Cardiac fibroblast (primary cell): ENCODE data around the gene FAM151B.

Source experiments
- DNase-seq, 2 donors: peaks; one replicate each; pipeline versions ENCODE4 v3.0.0 to v3.0.0-alpha.2; 2010; ENCODE audit warnings: low read depth in 2 of 2
- H3K4me3 ChIP-seq, 2 donors: replicated peaks in 1 of 2; 1 replicate in 1 of 2; 2 replicates in 1 of 2; pipeline ENCODE4 v1.5.1; 2011; ENCODE audit warnings: low read depth in 2 of 2, low read length in 2 of 2, mild to moderate bottlenecking in 2 of 2, moderate library complexity in 1 of 2
- TF ChIP-seq, protein P1 (sequence below): IDR thresholded peaks from one replicate; pipeline ENCODE4 v1.5.1; 2011; ENCODE audit warnings: low read depth, mild to moderate bottlenecking, low read length, inconsistent platforms

Gene FAM151B

DNA sequence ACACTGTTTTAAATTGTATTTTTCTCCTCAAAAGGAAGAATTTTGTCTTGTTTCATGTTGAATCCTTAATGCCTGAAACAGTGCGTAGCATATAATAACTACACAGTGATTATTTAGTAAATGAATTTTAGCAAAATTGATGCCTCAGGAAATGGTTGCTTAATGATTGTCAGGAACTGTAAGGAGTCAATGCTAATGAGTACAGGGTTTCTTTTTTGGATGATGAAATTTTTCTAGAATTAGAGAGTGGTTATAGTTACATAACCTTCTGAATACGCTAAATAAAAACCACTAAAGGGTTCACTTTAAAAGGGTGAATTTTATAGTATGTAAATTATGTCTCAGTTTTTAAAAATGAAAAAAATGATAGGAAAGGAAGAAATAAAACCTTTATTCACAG is 14.9 kb downstream of the FAM151B start:
- TF ChIP-seq, protein P1, sequence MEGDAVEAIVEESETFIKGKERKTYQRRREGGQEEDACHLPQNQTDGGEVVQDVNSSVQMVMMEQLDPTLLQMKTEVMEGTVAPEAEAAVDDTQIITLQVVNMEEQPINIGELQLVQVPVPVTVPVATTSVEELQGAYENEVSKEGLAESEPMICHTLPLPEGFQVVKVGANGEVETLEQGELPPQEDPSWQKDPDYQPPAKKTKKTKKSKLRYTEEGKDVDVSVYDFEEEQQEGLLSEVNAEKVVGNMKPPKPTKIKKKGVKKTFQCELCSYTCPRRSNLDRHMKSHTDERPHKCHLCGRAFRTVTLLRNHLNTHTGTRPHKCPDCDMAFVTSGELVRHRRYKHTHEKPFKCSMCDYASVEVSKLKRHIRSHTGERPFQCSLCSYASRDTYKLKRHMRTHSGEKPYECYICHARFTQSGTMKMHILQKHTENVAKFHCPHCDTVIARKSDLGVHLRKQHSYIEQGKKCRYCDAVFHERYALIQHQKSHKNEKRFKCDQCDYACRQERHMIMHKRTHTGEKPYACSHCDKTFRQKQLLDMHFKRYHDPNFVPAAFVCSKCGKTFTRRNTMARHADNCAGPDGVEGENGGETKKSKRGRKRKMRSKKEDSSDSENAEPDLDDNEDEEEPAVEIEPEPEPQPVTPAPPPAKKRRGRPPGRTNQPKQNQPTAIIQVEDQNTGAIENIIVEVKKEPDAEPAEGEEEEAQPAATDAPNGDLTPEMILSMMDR, result no peak
- no peak overlapping the region for H3K4me3 ChIP-seq
- no peak for DNase-seq

DNA sequence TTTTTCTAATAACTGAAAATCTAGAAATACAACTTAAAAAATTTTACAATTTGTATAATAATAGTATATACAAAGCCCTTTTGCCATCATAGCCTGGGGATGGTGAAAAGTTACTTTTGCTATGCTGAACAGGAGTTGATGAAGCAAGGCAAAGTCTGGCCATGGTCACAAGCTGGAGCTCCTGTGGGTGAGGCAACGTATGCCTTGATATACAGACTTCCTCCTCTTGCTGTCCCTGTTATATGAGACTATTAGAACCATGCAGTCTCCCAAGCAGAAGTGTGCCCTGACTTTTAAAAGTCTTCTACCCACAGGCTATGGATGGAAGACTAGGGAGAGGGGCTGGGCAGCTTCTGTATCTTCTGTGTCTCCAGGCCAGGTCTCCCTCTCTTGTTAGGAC is 15.7 kb downstream of the FAM151B start:
- no peak overlapping the region for H3K4me3 ChIP-seq
- DNase-seq, result no peak
- TF ChIP-seq, protein P1, result no peak

DNA sequence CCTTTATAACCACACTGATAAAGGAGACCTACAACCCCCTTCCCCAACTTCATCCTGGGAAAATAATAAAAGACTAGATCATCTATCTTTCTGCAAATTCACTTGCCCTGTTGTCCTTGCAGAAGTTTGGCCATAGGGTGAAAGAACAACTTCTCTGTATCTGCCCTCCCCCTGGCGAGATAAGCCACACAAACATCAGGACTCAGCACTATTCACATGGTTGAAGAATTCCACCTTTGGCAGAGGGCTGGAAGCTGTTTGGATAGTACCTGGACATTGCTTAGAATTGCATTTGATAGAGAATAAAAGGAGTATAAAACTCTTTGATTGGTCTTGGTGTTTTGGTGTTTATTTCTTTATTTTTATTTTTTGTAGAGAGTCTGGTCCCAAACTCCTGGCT is 16.9 kb downstream of the FAM151B start:
- DNase-seq, result no peak
- H3K4me3 ChIP-seq, result no peak overlapping the region
- TF ChIP-seq, protein P1, result no peak

DNA sequence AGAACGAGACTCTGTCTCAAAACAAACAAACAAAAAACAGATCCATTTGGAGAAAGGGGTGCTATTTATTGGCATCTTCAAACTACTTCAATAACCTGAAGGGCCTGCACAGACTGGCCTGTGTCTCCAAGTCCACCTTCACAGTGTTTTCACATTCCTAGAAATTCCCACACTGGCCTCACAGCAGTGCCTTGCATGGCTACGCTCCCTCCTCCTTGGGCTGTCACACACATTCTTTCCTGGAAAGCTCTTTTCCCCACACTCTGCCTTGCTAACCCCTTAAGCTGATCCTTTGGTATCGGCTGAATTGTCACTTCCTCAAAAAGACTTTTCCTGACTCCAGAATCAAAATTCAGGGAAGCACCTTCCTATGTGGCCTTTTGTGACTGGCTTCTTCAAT is 19.8 kb downstream of the FAM151B start:
- TF ChIP-seq, protein P1, result no peak
- no peak for DNase-seq
- H3K4me3 ChIP-seq, result no peak overlapping the region

DNA sequence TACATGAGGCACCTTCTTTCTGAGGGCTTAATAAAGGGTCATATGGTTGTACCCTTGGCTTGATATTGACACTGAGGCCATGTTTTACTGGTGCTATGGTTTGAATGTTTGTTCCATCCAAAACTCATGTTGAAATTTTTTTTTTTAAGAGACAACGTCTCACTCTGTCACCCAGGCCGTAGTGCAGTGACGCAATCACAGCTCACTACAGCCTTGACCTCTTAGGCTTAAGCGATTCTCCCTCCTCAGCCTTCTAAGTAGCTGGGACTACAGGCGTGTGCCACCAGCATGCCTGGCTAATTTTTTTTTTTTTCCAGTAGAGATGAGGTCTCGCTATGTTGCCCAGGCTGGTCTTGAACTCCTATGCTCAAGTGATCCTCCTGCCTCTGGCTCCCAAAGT is 20.9 kb downstream of the FAM151B start:
- DNase-seq, result no peak
- H3K4me3 ChIP-seq, result no peak overlapping the region
- TF ChIP-seq, protein P1, result no peak

DNA sequence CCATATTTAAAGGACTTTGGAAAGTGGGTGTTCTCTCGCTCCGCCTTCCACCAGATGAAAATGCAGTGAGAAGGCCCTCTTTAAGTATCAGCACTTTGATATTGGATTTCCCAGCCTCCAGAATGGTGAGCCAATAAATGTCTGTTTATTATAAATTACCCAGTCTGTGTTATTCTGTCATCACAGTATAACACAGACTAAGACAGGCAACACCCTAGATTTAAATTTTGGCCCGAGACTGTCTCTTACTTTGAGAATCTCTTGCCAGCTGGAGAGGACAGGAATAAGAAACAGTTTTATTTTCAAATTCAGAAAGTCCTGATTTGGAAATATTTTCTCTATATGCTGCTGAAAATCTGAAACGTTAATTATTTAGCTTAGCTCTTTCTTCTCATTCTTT is 21.5 kb downstream of the FAM151B start:
- H3K4me3 ChIP-seq, result no peak overlapping the region
- TF ChIP-seq, protein P1, result no peak
- DNase-seq, result no peak

DNA sequence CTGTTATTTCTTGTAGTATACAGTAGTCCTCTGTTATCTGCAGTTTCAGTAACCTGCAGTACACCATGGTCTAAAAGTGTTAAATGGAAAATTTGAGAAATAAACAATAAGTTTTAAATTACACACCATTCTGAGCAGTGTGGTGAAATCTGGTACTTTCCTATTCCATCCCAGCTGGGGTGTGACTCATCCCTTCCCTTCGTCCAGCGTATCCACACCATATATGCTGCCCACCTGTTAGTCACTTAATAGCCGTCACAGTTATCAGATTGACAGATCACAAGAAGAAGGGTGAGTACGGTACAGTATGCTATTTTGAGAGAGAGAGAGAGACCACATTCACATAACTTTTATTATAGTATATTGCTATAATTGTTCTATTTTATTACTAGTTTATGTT is 28.9 kb downstream of the FAM151B start:
- DNase-seq, result peak; percentile 56 to 94
- TF ChIP-seq, protein P1, result no peak
- no peak overlapping the region for H3K4me3 ChIP-seq
